Epithelial cell of prostate (primary cell): ENCODE measurements around the gene TBATA.

Source experiments
- DNase-seq: peaks from one replicate; pipeline ENCODE4 v3.0.0-alpha.2; 2011; ENCODE audit warnings: low read depth, low spot score
- H3K27ac ChIP-seq: fragments of 450-650 bp; 2 replicates; pipeline ENCODE4 v1.5.1; 2017; ENCODE audit warnings: mild to moderate bottlenecking

The TBATA gene

GRCh38 chr10:70728328-70728727 lies 56.8 kb downstream of the TBATA start:
- no peak overlapping the region for H3K27ac ChIP-seq
- DNase-seq, result no peak

DNA sequence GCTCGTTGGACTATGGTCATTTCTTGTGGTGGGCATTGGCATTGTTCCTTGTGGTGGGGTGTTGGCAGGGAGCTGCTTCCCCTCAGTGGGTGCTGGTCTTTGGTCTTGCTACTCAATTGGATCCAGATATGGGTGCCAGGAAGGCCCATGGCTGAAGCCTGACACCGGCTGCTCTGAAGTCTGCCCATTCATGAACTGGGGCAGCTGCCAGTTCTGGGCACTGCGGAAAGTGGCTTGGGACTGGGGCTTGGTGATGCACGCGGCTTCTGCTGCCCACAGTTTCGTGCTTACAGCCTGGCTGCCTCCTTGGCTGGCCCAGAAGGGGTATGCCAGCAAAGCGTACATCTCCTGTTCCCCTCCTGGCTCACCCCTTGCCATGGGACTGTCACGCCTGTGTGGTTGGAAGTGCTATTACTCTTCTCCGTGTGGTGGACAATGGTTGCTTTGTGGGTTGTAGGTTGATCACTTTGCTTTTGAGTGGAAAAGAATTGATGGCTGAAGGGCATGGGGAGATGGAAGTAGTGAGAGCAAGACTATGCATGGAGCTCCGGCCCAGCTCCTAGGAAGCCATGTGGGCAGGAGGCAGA lies 58.2 kb downstream of the TBATA start:
- H3K27ac ChIP-seq, result no peak overlapping the region

GRCh38 chr10:70723771-70724170 lies 61.4 kb downstream of the TBATA start:
- H3K27ac ChIP-seq, result no peak overlapping the region
- no peak for DNase-seq

More for the DNA sequence above, 58.2 kb downstream of the TBATA start:
- no peak for DNase-seq

DNA sequence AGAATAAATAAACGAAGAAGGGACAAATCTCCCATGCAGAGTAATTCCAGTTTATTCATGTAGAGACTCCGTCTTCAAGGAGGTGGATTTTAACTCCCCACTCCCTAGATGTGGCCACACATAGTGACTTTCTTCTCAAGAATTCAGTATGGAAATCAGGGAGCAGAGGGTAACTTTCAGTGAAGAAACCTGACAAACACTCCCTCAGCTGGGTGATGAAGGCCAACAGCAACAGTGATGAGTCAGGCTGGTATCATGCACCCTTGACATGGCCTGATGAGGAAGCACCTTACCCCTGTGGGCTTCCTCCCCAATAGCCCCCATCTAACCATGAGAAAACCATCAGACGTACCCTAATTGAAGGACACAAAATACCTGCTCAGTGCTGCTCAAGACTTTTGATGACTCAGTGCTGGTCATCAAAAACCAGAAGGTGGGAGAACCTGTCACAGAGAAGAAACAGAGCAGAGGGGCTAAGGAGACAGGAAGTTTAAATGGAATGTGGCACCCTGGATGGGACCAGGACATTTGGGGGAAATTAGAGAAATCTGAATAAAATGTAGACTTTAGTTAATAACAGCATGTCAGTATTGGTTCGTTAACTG lies 62.3 kb downstream of the TBATA start:
- DNase-seq, result no peak
- H3K27ac ChIP-seq, result no peak overlapping the region
